Measurements from ENCODE around the gene NIT2.
A peak's percentile ranks its signal among the peaks of the same experiment; 100 is the strongest.
"Not testable (repeated sequence)": the region's sequence is repeated elsewhere in the genome, so short reads cannot be mapped to it uniquely, and the experiment has no call there.

The NIT2 gene

DNA sequence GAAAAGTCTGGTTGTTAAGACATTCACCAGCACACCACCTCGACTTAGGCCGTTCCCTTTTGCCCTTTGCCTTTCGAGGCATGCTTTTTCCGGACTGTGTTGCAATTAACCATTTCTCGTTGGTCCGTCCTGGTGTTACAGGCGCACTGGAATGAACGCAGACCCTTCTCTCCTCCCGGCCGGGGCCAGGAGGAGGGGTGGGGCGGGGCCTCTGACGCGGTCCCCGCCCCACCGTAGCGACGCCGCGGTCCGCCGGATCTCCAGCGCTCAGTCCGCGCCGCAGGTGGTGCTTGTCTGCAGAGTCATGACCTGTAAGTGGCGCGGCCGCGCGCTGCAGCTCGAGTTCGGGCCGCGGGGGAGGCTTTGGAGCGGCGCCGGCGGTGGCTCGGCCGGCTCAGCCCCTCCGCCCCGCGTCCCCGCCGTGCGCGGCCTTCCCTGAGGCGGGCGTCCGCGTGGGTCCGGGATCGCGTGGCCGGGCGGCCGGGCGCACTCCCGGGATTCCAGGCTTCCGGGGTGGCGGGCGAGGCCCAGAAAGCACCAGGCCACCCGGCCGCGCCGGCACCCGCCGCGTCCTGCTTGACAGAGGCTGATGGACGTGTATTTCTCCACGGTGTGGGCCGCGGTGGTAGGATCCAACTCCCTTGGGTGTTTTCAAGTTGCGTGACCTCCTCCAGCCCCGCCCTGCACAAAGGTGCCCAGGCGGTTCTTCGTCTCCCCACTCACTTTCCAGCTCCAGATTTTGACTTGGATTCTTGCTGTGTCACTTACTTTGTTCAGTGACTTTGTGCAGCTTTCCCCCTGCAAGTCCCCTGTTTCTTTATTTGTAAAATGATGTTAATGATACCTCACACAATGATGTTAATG is at the start of gene NIT2:
TSS of gene NIT2 (plus strand) at position 270 of the 864 bp plus-strand sequence. CDS start at position 305, 35 bp downstream.
- DNase-seq = peak; percentile 86 to 90 (median 89)

DNA sequence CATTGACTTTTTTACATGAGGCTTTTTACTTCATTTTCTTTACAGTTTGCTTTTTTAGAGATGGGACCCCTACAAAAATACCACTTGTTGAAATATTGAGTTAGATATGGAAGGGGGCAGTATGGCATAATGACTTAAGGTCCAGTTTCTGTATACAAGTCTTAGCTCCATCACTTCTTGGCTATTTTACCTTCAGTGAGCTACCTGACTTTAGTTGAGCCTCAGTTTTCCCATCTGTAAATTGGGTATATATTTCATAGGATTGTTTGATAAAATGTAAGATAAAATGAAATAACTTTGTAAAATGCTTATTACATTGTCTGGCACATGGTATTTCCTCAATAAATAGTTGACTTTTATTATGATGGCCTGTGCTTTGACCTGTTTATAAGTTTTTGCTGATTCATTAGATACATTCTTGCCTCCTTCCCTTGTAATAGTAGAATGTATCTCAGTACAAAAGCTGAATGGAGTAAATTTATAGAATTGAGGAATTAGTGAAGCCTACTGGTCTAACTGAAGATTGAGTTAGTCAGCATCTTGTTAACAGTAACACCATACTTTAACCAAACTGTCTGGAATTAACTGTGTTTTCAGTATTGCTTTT is 46.2 kb upstream of the NIT2 start:
- DNase-seq = no peak

DNA sequence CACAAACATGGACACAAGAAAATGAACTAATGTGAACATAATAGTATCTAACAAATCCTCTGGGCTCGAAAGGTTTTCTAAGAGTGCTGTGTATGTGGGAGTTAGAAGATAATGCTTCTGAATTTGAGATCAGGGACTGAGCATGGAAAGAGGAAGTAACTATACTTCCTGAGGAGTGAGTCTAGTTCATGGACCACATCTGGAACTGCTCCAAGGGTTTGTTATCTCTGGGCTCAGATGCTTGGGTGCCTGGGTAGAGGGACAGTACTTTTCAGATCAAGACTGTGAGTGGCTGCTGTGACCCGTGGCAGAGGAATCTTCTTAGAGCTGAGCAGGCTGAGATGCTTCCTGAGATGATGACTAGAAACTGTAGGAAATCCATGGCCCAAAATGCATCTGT is 45.2 kb upstream of the NIT2 start:
- no peak for DNase-seq

GRCh38 chr3:100295089-100295488 is 39.5 kb upstream of the NIT2 start:
- DNase-seq = no peak

- no peak for DNase-seq
Measured at GRCh38 chr3:100297784-100298183, 36.8 kb upstream of the NIT2 start.

- no peak for DNase-seq
Measured at GRCh38 chr3:100299016-100299415, 35.5 kb upstream of the NIT2 start.

DNA sequence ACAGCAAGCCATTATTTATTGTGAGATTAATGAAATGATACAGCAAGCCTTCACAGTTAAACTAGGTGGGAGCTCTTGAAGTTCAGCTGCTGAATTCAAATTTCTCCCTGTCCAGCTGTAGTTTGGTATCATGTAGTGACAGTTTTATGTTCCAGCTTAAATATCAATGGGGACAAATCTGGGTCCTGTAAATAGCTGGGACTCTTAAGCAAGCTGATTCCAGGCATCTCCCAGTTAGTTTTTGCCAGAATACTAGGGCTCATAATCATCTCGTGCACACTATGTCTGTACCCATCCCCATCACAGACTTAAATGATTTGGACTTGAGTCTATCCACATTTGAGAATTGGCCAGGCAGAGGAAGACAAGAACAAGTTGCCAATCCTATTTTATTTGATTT is 27.9 kb upstream of the NIT2 start:
- no peak for DNase-seq

GRCh38 chr3:100310355-100310965 is 24.1 kb upstream of the NIT2 start:
- no peak for DNase-seq

DNA sequence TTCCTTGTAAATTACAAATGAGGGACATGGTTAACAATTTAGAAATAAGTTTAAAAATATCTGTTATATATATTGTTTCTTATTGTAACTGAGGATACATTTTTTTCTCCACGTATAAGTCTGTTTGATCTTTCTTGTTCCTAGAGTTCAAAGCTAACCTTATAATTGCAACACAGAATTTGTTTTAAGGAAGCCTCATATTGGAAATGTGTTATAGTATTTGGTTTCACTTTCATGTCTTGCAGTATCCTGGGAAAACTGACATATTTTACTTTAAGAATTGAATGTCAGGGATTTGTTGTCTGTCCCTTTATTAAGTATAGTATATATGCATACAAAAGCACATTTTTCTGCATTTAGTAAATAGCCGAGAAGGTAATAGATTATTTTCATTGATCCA is 23.5 kb upstream of the NIT2 start:
- DNase-seq = no peak

DNA sequence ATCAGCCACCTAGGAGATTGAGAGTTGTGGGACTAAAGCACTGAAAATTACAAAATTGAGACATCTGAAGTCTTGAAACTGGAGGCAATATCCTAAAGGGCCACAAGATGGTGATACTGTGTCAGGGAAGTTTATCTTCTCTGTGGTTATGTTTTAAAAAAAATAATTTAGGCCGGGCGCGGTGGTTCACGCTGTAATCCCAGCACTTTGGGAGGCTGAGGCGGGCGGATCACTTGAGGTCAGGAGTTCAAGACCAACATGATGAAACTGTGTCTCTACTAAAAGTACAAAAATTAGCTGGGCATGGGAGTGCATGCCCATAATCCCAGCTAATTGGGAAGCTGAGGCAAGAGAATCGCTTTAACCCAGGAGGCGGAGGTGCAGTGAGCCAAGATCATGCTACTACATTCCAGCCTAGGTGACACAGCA is 17.9 kb upstream of the NIT2 start:
- peak in 2 of 3 experiments; percentile 5 to 57 for DNase-seq

- no peak for DNase-seq
Measured at GRCh38 chr3:100317912-100318311, 16.6 kb upstream of the NIT2 start.

GRCh38 chr3:100319951-100320350 is 14.6 kb upstream of the NIT2 start:
- no peak for DNase-seq

GRCh38 chr3:100324044-100324443 is 10.5 kb upstream of the NIT2 start:
- DNase-seq = no peak

DNA sequence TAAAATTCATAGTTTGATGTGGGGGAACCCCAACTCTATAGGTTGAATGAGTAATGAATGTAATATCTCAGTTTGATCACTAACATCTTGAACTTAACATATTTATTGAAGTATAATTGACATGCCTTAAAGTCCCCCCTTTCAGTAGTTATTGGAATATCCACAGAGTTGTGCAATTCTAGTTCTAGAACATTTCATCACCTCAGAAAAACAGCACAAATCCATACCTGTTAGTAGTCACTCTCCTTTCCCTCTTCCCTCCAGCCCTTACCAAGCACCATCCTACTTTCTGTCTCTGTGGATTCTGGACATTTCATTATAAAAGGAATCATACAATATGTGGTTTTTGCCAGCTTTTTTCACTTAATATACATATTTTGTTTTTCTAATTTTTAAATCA is 8.7 kb upstream of the NIT2 start:
- DNase-seq = no peak

DNA sequence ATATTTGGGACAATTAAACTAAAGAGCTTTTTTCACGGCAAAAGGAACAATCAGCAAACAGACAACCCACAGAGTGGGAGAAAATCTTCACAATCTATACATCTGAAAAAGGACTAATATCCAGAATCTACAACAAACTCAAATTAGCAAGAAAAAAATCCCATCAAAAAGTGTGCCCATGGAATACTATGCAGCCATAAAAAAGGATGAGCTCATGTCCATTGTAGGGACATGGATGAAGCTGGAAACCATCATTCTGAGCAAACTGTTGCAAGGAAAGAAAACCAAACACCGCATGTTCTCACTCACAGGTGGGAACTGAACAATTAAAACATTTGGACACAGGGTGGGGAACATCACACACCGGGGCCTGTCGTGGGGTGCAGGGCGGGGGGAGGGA is 7.2 kb upstream of the NIT2 start:
- DNase-seq = not testable (repeated sequence)

GRCh38 chr3:100329800-100330489 is 4.6 kb upstream of the NIT2 start:
- peak in 1 of 3 experiments; percentile 7 for DNase-seq

GRCh38 chr3:100330651-100331050 is 3.9 kb upstream of the NIT2 start:
- no peak for DNase-seq

DNA sequence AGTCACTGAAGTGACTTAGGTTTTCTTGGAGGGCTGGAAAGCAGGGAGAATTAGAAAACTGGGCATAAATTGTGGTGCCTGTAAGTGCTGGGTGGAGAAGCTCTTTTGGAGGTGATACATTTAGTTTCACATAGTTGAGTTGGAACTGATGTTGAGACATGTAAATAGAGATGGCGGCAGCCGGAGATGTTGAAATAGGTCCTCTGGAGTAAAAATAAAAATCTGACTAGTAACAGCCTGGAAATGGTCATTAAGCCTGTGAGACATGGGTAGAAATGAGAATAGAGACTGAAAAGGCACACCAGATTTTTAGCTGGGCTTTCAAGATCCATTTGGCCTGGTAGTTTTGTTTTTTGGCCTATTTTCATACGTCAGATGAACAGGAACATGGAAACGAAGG is 2.9 kb upstream of the NIT2 start:
- DNase-seq = no peak

- no peak for DNase-seq
Measured at GRCh38 chr3:100333051-100333450, 1.5 kb upstream of the NIT2 start.

GRCh38 chr3:100333970-100334487 is 528 bp upstream of the NIT2 start:
- DNase-seq = peak in 1 of 3 experiments; percentile 47

DNA sequence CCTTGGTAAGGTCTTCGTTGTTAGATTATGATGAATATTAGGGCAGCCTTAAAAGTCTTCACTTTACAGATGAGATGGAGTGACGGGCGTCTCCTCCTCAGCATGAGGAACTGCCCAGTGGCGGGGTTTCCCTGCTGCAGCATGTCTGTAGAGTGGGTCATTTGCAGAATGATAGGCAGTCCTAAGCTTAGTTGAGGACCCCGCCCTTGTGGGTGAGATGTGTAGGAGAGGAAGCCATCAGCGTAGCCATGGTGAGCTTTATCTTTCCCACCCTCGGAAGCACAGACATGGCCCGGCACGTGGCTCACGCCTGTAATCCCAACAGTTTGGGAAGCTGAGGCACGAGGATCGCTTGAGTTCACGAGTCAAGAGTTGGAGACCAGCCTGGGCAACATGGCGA is 877 bp downstream of the NIT2 start:
- DNase-seq = peak; percentile 14 to 50 (median 27)

GRCh38 chr3:100336229-100336628 is 1.7 kb downstream of the NIT2 start:
- not testable (repeated sequence) for DNase-seq

GRCh38 chr3:100338911-100339310 is 4.4 kb downstream of the NIT2 start:
- no peak for DNase-seq
